SU-DHL-6 (cell line): ENCODE results near the gene KCNJ4.

ENCODE experiments used
- H2AFZ ChIP-seq: fragments of 200-600 bp; sonication (generic); 2 replicates; pipeline ENCODE4 v1.6.1; 2014; ENCODE audit warnings: low read depth, mild to moderate bottlenecking, moderate library complexity, mixed read lengths, antibody characterized with exemption, low read length; ENCODE audit not compliant: severe bottlenecking
- H3F3A ChIP-seq: fragments of 200-600 bp; shearing (Covaris generic); 2 replicates; pipeline ENCODE4 v1.6.0; 2016; ENCODE audit warnings: antibody characterized with exemption, mild to moderate bottlenecking; ENCODE audit not compliant: insufficient read depth
- H3K27ac ChIP-seq: fragments of 200-600 bp; sonication (generic); 2 replicates; pipeline ENCODE4 v1.5.1; 2016; ENCODE audit warnings: low read depth, mild to moderate bottlenecking, low read length, moderate library complexity, mixed read lengths
- H3K27me3 ChIP-seq: fragments of 200-600 bp; sonication (generic), shearing (Covaris generic); 2 replicates; pipeline ENCODE4 v1.6.0; 2014; ENCODE audit warnings: mild to moderate bottlenecking, low read length
- H3K36me3 ChIP-seq: fragments of 200-600 bp; sonication (generic); 2 replicates; pipeline ENCODE4 v1.6.1; 2014; ENCODE audit warnings: mild to moderate bottlenecking, low read length, mixed read lengths
- H3K4me2 ChIP-seq: fragments of 300-600, 200-600 bp; shearing (Covaris generic), sonication (generic); 2 replicates; pipeline ENCODE4 v1.6.0; 2014; ENCODE audit warnings: low read length, low read depth, mild to moderate bottlenecking; ENCODE audit not compliant: poor library complexity, severe bottlenecking
- H3K4me3 ChIP-seq: fragments of 200-600 bp; sonication (generic); 2 replicates; pipeline ENCODE4 v1.5.1; 2014; ENCODE audit warnings: antibody characterized with exemption, low read length, mild to moderate bottlenecking, mixed read lengths; ENCODE audit not compliant: insufficient read depth, poor library complexity, severe bottlenecking
- H3K79me2 ChIP-seq: fragments of 200-600 bp; sonication (generic); 2 replicates; pipeline ENCODE4 v1.6.1; 2014; ENCODE audit warnings: mild to moderate bottlenecking, low read length, moderate library complexity; ENCODE audit not compliant: insufficient read depth
- H3K9ac ChIP-seq: fragments of 200-600 bp; sonication (generic); 2 replicates; pipeline ENCODE4 v1.7.0; 2014; ENCODE audit warnings: mild to moderate bottlenecking, low read length
- H3K9me2 ChIP-seq: fragments of 200-600 bp; sonication (generic); replicated peaks from 2 replicates; pipeline ENCODE4 v1.6.1; 2014; ENCODE audit warnings: low read length; ENCODE audit not compliant: insufficient read depth
- H3K9me3 ChIP-seq: fragments of 200-600 bp; sonication (generic); 2 replicates; pipeline ENCODE4 v1.6.1; 2014; ENCODE audit warnings: low read length, mixed read lengths; ENCODE audit not compliant: insufficient read depth
- H4K20me1 ChIP-seq: fragments of 200-600 bp; sonication (generic); 2 replicates; pipeline ENCODE4 v1.6.1; 2014; ENCODE audit warnings: low read depth, mild to moderate bottlenecking, antibody characterized with exemption, low read length, moderate library complexity, mixed read lengths
- CTCF ChIP-seq: fragments of 200-600 bp; sonication (generic); IDR thresholded peaks from one replicate; pipeline ENCODE4 v1.5.1; 2017; ENCODE audit warnings: antibody characterized with exemption, mild to moderate bottlenecking, low read length, moderate library complexity; ENCODE audit not compliant: insufficient read depth, poor library complexity, severe bottlenecking
- EZH2phosphoT487 ChIP-seq: fragments of 200-600 bp; sonication (generic), shearing (Covaris generic); conservative IDR thresholded peaks from 2 replicates; pipeline ENCODE4 v1.6.1; 2018; ENCODE audit warnings: mild to moderate bottlenecking, antibody characterized with exemption, low read length, moderate library complexity, mixed read lengths

The KCNJ4 gene

GRCh38 chr22:38460426-38460840 lies 5.4 kb upstream of the KCNJ4 start:
- Histone ChIP-seq H3K9me2 (no peaks in the 10 kb centered on the region), H3K4me3 (no peak overlapping the region), H4K20me1 (no peaks in the 10 kb centered on the region), H3F3A (no peaks in the 10 kb centered on the region), H3K27ac (no peak overlapping the region), H2AFZ (no peak overlapping the region), H3K4me2 (no peak overlapping the region), H3K79me2 (no peaks in the 10 kb centered on the region), H3K9me3 (no peaks in the 10 kb centered on the region), H3K9ac (no peak overlapping the region), H3K27me3 (no peaks in the 10 kb centered on the region), H3K36me3 (no peaks in the 10 kb centered on the region)
- TF ChIP-seq EZH2phosphoT487 (no peak), CTCF (no peak)

GRCh38 chr22:38456841-38457699 lies 2.1 kb upstream of the KCNJ4 start:
- H3F3A ChIP-seq, result no peaks in the 10 kb centered on the region
- TF ChIP-seq EZH2phosphoT487, result no peak
- no peak for TF ChIP-seq CTCF
- no peak overlapping the region for H3K27ac ChIP-seq
- no peak overlapping the region for H3K9ac ChIP-seq
- no peak overlapping the region for H3K4me2 ChIP-seq
- H2AFZ ChIP-seq, result no peak overlapping the region
- no peaks in the 10 kb centered on the region for H3K9me2 ChIP-seq
- no peaks in the 10 kb centered on the region for H3K9me3 ChIP-seq
- no peaks in the 10 kb centered on the region for H3K27me3 ChIP-seq
- H3K4me3 ChIP-seq, result no peak overlapping the region
- H3K36me3 ChIP-seq, result no peaks in the 10 kb centered on the region
- H3K79me2 ChIP-seq, result no peaks in the 10 kb centered on the region
- no peaks in the 10 kb centered on the region for H4K20me1 ChIP-seq

GRCh38 chr22:38456272-38456835 lies 1.4 kb upstream of the KCNJ4 start:
- Histone ChIP-seq H3K9me2 (no peaks in the 10 kb centered on the region), H3K4me3 (no peak overlapping the region), H4K20me1 (no peaks in the 10 kb centered on the region), H3K4me2 (no peak overlapping the region), H3K36me3 (no peaks in the 10 kb centered on the region), H3F3A (no peaks in the 10 kb centered on the region), H3K9ac (no peak overlapping the region), H3K79me2 (no peaks in the 10 kb centered on the region), H2AFZ (no peak overlapping the region), H3K27me3 (no peaks in the 10 kb centered on the region), H3K9me3 (no peaks in the 10 kb centered on the region), H3K27ac (no peak overlapping the region)
- no peak for TF ChIP-seq CTCF
- no peak for TF ChIP-seq EZH2phosphoT487
